ENCODE results near the gene NDUFA7.

DNA sequence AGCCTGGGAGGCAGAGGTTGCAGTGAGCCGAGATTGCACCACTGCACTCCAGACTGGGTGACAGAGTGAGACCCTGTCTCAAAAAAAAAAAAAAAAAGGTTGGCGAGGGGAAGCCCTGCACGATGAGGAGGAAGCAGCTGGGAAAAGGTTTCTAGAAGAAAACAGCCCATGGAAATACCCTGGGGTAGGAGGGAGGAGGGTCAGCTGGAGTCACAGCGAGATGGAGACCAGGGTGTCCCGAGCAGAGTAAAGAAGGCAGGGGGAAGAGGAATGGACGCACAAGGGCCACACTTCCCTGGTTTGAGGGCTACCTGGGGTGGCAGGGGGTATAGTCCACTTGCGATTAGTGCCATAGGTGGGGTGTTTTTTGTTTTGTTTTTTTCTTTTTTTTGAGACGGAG, 15.5 kb upstream of the NDUFA7 start:
- TF ChIP-seq, protein P1, sequence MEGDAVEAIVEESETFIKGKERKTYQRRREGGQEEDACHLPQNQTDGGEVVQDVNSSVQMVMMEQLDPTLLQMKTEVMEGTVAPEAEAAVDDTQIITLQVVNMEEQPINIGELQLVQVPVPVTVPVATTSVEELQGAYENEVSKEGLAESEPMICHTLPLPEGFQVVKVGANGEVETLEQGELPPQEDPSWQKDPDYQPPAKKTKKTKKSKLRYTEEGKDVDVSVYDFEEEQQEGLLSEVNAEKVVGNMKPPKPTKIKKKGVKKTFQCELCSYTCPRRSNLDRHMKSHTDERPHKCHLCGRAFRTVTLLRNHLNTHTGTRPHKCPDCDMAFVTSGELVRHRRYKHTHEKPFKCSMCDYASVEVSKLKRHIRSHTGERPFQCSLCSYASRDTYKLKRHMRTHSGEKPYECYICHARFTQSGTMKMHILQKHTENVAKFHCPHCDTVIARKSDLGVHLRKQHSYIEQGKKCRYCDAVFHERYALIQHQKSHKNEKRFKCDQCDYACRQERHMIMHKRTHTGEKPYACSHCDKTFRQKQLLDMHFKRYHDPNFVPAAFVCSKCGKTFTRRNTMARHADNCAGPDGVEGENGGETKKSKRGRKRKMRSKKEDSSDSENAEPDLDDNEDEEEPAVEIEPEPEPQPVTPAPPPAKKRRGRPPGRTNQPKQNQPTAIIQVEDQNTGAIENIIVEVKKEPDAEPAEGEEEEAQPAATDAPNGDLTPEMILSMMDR (IDR thresholded peaks at IDR 0.05; ENCODE audit: insufficient read depth, low read depth, low read length): no peak
- TF ChIP-seq EZH2 (IDR thresholded peaks at IDR 0.05; ENCODE audit: insufficient read depth, low read length): no peak
